HL-60 (cell line): ENCODE data around the gene NPVF.

Experiments
- SPI1 ChIP-seq: IDR thresholded peaks from 2 replicates; pipeline ENCODE4 v1.6.1; 2012; ENCODE audit warnings: low read depth, mild to moderate bottlenecking, borderline replicate concordance
- TF ChIP-seq, protein P1 (sequence below): IDR thresholded peaks from one replicate; pipeline ENCODE4 v1.5.1; 2011; ENCODE audit warnings: low read length, control low read depth, inconsistent platforms; ENCODE audit not compliant: insufficient read depth
- TF ChIP-seq, protein P2 (sequence below): IDR thresholded peaks from 2 replicates; pipeline ENCODE4 v1.6.1; 2012; ENCODE audit warnings: low read depth; ENCODE audit not compliant: insufficient replicate concordance

DNA sequence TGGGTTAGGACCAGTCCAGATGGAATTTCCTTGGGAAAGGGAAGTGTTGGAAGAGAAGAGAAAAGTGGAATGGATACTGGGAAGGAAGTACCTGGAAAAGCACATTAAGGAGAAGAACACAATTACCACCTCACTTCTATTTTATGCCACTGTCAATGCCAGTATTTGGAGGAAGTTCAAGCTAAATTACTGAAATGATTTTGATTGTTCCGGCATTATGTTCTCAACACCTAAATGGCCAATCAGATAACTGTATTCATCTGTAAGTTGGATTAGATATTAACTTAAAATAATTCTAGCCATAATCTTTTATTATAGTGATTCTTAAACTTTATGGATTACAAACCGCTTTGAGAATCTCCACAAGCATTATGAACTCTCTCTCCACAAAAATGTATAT lies 7.3 kb downstream of the NPVF start:
- TF ChIP-seq, protein P1, sequence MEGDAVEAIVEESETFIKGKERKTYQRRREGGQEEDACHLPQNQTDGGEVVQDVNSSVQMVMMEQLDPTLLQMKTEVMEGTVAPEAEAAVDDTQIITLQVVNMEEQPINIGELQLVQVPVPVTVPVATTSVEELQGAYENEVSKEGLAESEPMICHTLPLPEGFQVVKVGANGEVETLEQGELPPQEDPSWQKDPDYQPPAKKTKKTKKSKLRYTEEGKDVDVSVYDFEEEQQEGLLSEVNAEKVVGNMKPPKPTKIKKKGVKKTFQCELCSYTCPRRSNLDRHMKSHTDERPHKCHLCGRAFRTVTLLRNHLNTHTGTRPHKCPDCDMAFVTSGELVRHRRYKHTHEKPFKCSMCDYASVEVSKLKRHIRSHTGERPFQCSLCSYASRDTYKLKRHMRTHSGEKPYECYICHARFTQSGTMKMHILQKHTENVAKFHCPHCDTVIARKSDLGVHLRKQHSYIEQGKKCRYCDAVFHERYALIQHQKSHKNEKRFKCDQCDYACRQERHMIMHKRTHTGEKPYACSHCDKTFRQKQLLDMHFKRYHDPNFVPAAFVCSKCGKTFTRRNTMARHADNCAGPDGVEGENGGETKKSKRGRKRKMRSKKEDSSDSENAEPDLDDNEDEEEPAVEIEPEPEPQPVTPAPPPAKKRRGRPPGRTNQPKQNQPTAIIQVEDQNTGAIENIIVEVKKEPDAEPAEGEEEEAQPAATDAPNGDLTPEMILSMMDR, result no peak
- TF ChIP-seq, protein P2, sequence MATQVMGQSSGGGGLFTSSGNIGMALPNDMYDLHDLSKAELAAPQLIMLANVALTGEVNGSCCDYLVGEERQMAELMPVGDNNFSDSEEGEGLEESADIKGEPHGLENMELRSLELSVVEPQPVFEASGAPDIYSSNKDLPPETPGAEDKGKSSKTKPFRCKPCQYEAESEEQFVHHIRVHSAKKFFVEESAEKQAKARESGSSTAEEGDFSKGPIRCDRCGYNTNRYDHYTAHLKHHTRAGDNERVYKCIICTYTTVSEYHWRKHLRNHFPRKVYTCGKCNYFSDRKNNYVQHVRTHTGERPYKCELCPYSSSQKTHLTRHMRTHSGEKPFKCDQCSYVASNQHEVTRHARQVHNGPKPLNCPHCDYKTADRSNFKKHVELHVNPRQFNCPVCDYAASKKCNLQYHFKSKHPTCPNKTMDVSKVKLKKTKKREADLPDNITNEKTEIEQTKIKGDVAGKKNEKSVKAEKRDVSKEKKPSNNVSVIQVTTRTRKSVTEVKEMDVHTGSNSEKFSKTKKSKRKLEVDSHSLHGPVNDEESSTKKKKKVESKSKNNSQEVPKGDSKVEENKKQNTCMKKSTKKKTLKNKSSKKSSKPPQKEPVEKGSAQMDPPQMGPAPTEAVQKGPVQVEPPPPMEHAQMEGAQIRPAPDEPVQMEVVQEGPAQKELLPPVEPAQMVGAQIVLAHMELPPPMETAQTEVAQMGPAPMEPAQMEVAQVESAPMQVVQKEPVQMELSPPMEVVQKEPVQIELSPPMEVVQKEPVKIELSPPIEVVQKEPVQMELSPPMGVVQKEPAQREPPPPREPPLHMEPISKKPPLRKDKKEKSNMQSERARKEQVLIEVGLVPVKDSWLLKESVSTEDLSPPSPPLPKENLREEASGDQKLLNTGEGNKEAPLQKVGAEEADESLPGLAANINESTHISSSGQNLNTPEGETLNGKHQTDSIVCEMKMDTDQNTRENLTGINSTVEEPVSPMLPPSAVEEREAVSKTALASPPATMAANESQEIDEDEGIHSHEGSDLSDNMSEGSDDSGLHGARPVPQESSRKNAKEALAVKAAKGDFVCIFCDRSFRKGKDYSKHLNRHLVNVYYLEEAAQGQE, result no peak
- no peak for TF ChIP-seq SPI1
